Measurements from ENCODE around the gene EFNA3. TPM values are rescaled to one million over a fixed set of nuclear protein-coding genes. Genes with fewer than 3 reads are reported as not detected.

Gene EFNA3
- total RNA-seq, 1 experiment from 2014 or later = 23.5 TPM

DNA sequence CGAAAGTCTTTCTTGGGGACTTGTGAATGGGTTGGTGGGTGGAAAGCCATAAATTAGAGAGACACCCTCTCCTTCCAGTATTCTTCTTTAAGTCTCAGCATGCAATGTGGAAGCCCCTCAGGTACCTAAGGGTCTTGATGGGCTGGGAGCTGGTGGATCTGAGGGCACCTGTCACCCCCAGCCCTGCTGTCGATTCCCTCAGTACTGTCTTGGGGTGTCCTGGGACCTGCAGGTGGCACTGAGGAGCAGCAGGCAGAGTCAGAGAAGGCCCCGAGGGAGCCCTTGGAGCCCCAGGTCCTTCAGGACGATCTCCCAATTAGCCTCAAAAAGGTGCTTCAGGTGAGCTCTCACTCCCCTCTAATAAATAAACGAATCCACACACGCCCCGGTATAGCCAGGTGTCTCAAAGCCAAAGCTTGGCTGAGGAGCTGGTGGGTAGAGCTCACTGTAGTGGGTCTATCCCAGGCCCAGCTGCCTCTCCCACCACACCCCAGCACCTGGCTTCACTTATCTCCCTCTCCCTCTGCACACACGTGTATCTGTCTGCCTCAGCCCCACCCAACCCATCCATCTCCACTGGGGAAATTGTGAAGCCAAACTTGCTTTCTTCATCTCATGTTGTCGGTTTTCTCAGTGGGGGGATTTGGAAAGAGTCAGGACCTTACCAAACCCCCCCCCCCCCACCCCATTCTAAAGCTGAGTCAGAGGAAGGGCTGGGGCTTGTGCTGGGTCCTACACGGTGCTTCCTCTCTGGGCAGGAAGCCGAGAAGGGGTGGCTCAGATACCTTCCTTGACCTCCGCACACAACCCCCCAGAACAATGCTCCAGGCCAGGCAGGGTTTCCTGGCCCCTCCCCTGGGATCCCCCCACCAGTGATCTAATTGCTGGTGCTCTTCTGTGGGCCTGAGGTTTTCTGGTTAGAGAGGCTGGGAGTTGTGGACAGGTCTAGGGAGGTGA lies 25.9 kb upstream of the EFNA3 start:
- DNase-seq (peak; percentile 51), ATAC-seq (peak; percentile 30)
- intact Hi-C loops (cut with micrococcal nuclease) = loop anchor here (5.0 kb wide), 1 partner anchor 35 kb away; no protein-coding TSS in a partner anchor
- H3K4me1 ChIP-seq (ENCODE audit: insufficient read depth, low read length) = peaks cover 33% of the 10 kb centered on the region
- peaks cover 3% of the 10 kb centered on the region; the same call in 1 of the 2 replicates for H4K20me1 ChIP-seq (ENCODE audit: low read length)
- CTCF ChIA-PET = interaction anchor here (0.5 to 3.4 kb wide), 4 partner anchors 9 to 293 kb away, joined by 3 to 41 read pairs (median 4); no protein-coding TSS in a partner anchor
- H3K79me2 ChIP-seq (ENCODE audit: low read length) = peaks cover 35% of the 10 kb centered on the region
- H3F3A ChIP-seq (ENCODE audit: low read length, unreplicated experiment) = peaks cover 8% of the 10 kb centered on the region
- POLR2A ChIA-PET (ENCODE audit: unreplicated experiment) = interaction anchor here (0.6 to 0.7 kb wide), 2 partner anchors 25 to 33 kb away, joined by 12 to 27 read pairs; no protein-coding TSS in a partner anchor
- no peaks in the 10 kb centered on the region for H3K9me3 ChIP-seq (ENCODE audit: low read length)
- H3K27me3 ChIP-seq (ENCODE audit: low read length) = no peaks in the 10 kb centered on the region
- H3K9ac ChIP-seq (ENCODE audit: low read length) = peak overlapping the region; percentile 87
- peak overlapping the region; percentile 67 for H3K27ac ChIP-seq (ENCODE audit: low read length)
- H2AFZ ChIP-seq (ENCODE audit: low read length) = peak overlapping the region; percentile 28; the same call in 1 of the 2 replicates
- peak overlapping the region; percentile 99 for H3K4me2 ChIP-seq (ENCODE audit: low read length)
- BruUV-seq (replicated peaks) = no TSS peak
- no peak for TF ChIP-seq EZH2 (IDR thresholded peaks at IDR 0.05; ENCODE audit: low read length, unreplicated experiment)
- no peak for TF ChIP-seq EZH2phosphoT487 (IDR thresholded peaks at IDR 0.05; ENCODE audit: borderline replicate concordance, low read length)
- TF ChIP-seq, protein P1, sequence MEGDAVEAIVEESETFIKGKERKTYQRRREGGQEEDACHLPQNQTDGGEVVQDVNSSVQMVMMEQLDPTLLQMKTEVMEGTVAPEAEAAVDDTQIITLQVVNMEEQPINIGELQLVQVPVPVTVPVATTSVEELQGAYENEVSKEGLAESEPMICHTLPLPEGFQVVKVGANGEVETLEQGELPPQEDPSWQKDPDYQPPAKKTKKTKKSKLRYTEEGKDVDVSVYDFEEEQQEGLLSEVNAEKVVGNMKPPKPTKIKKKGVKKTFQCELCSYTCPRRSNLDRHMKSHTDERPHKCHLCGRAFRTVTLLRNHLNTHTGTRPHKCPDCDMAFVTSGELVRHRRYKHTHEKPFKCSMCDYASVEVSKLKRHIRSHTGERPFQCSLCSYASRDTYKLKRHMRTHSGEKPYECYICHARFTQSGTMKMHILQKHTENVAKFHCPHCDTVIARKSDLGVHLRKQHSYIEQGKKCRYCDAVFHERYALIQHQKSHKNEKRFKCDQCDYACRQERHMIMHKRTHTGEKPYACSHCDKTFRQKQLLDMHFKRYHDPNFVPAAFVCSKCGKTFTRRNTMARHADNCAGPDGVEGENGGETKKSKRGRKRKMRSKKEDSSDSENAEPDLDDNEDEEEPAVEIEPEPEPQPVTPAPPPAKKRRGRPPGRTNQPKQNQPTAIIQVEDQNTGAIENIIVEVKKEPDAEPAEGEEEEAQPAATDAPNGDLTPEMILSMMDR (conservative IDR thresholded peaks at IDR 0.05; ENCODE audit: low read depth, low read length) = peak; percentile 78
- H3K4me3 ChIP-seq (ENCODE audit: low read length) = peak overlapping the region; percentile 95
- H3K9me2 ChIP-seq (replicated peaks; ENCODE audit: low read length) = no peaks in the 10 kb centered on the region
- H3K36me3 ChIP-seq (ENCODE audit: low read depth, low read length) = peaks cover 39% of the 10 kb centered on the region

DNA sequence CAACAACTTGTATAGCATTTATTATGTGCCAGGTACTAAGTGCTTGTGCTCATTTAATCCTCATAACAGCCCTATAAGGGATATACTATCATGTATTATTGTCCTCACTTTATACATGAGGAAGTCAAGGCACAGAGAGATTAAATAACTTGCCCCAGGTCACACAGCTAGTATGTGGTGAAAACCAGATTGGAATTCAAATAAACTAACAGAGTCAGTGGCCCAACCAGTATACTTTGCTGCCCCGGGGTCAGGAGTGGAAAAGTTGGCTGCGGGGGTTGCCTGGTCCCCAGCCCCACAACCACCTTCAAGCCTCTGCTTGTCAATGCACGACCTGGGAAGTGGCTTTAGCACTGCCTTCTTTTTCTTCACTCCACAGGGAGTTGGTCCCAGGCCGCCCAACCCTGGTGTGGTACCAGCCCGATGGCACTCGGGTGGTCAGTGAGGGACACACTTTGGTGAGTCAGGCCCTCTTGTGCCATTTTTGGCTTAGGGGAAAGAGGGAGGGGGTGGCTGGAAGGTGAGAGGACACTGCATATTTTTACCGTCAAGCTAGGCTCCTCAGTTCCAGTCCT lies 25.0 kb upstream of the EFNA3 start:
- peak overlapping the region; percentile 99 for H3K4me2 ChIP-seq (ENCODE audit: low read length)

More for the DNA sequence above, 25.0 kb upstream of the EFNA3 start:
- Histone ChIP-seq H3K27ac (ENCODE audit: low read length) (peak overlapping the region; percentile 67), H3K36me3 (ENCODE audit: low read depth, low read length) (peaks cover 47% of the 10 kb centered on the region), H3F3A (ENCODE audit: low read length, unreplicated experiment) (peaks cover 8% of the 10 kb centered on the region), H3K4me3 (ENCODE audit: low read length) (peak overlapping the region; percentile 95), H3K9ac (ENCODE audit: low read length) (no peak overlapping the region), H3K9me3 (ENCODE audit: low read length) (no peaks in the 10 kb centered on the region), H3K27me3 (ENCODE audit: low read length) (no peaks in the 10 kb centered on the region), H3K4me1 (ENCODE audit: insufficient read depth, low read length) (peaks cover 33% of the 10 kb centered on the region), H4K20me1 (ENCODE audit: low read length) (peaks cover 3% of the 10 kb centered on the region; the same call in 1 of the 2 replicates), H2AFZ (ENCODE audit: low read length) (no peak overlapping the region), H3K9me2 (replicated peaks; ENCODE audit: low read length) (no peaks in the 10 kb centered on the region), H3K79me2 (ENCODE audit: low read length) (peaks cover 35% of the 10 kb centered on the region)
- ATAC-seq (no peak), DNase-seq (no peak)
- ChIA-PET CTCF (interaction anchor here (0.5 to 3.4 kb wide), 4 partner anchors 8 to 388 kb away, joined by 3 to 41 read pairs (median 6); no protein-coding TSS in a partner anchor), POLR2A (ENCODE audit: unreplicated experiment) (interaction anchor here (0.6 kb wide), 2 partner anchors 24 to 585 kb away, joined by 4 to 12 read pairs; no protein-coding TSS in a partner anchor)
- BruUV-seq (replicated peaks) = no TSS peak
- TF ChIP-seq, protein P1 (conservative IDR thresholded peaks at IDR 0.05; ENCODE audit: low read depth, low read length) = no peak
- TF ChIP-seq EZH2 (IDR thresholded peaks at IDR 0.05; ENCODE audit: low read length, unreplicated experiment) (no peak), EZH2phosphoT487 (IDR thresholded peaks at IDR 0.05; ENCODE audit: borderline replicate concordance, low read length) (no peak)
- intact Hi-C loops (cut with micrococcal nuclease) = loop anchor here (5.0 kb wide), 1 partner anchor 36 kb away; no protein-coding TSS in a partner anchor

All from PC-3 (cell line).